Measurements from ENCODE around the gene KIF4A.

Gene KIF4A

DNA sequence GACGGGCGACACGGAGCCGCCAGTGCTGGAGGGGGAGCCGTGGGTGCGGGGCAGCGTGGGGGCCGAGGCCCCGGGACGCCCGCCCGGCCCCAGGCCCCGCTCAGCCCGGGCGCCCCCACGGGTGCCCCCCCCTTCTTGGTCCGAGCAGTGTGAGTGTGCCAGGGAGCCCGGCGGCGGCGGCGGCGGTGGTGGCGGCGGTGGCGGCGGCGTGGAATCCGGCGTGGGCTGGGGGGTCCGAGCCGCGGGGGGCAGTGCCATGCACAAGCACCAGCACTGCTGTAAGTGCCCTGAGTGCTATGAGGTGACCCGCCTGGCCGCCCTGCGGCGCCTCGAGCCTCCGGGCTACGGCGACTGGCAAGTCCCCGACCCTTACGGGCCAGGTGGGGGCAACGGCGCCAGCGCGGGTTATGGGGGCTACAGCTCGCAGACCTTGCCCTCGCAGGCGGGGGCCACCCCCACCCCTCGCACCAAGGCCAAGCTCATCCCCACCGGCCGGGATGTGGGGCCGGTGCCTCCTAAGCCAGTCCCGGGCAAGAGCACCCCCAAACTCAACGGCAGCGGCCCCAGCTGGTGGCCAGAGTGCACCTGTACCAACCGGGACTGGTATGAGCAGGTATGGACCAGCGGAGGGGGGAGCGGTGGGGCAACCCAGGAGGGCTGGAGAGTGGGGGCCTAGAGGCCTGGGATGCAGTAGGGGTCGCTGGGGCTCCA, 155.2 kb downstream of the KIF4A start:
- DNase-seq, result no peak

DNA sequence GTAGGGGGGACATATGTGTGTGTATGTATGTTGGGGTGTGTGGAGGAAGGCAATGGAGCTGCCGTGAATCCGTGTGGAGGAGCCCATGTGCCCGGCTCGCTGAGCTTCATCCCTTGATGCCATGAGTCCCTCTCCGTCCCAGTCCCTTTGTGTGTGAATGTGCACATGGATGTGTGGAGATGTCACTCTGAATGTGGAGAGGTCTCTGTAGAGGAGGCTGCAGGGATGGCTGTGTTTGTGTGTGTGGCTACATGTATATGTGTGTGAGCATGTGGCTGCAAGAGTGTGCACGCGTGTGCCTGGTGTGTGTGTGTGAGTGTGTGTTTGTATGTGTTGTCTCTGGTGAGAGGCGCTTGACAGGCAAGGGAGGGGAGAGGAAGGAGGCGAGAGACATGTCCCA, 156.0 kb downstream of the KIF4A start:
- DNase-seq, result no peak

DNA sequence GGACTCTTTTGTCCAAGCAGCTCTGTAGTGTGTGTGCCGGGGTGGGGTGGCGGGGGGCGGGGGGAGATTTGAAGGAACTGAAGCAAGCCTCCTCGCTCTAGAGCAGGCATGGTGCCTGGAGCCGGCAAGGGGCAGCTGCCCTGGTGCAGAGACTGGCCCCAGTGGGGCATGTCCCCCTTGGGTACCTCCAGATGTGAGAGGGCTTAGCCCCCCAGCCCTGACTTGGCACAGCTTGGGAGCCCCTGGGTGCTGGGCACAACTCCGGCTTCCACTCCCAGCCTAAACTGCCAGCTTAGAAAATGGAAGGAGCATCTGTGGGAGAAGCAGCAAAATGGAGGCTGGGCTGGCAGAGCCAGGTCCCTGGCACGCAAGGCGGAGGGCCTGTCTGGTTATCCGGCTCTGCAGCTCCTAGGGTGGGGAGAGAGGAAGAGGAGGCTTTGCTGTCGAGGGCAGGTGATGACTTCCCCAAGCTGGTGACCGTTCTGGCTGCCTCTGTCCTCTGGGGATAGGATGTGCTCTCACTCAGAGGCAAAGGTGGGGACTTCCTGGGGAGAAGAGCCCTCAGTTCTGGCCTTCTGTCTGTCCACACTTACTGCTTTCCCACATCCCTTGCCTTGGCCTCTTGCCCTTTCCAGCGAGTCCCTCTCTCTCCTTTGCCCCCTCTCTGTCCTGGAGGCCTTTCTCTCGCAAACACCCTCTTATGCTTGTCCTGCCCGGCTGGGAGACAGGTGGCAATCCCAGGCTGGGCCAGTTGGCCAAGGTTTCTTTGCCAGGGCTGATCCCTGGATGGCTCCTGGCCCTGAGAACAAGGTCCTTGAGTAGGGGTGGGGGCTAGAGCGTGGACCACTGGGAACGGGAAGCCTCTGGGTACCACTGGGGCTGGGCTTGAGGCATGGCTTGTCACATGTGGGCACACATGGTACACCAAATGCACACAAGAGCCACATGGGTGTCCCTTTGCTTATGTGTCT, 156.8 kb downstream of the KIF4A start:
- no peak for DNase-seq

DNA sequence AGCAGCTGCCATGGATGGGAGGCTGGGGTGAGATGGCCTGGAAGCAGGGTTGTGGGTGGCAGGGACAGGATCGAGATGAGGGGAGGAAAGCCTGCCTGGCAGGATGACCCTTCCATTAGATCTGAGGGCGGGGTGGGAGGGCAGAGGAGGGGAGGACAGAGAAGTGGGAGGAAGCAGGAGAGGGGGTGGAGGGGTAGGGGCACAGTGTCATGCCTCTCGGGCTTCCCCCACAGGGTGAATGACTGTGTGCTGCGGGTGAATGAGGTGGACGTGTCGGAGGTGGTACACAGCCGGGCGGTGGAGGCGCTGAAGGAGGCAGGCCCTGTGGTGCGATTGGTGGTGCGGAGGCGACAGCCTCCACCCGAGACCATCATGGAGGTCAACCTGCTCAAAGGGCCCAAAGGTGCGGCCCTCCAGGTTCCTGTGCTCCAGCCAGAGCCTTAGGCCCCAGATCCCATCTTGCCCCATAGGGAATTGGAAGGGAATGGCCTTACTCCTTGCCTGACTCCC, 159.6 kb downstream of the KIF4A start:
- DNase-seq, result no peak

DNA sequence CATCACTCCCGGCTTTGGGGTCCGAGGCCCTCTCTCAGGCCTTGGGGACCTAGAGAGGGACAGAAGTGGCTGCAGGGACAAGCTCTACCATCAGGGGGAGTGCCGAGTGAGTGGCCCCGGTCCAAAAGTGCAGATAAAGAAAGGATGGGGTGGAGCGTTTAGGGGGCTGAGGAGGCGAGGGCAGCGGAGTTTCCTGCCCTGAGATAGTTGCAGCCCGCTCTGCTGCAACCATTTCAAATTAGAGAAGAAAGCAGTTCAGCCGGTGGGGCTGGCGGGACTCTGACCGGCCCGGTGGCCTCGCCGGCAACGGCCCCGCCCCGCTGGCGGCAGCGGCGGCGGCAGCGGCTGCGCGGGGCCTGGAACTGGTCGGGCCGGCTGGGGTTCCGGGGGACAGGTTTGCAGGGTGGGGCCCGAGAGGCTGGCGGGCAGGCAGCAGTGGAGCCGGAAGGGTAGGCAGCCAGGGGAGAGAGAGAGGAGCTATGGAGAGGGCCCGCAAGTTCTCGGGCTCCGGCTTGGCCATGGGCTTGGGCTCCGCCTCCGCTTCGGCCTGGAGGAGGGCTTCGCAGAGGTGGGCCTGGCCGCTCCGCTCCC, 162.3 kb downstream of the KIF4A start:
- peak; percentile 64 for DNase-seq

DNA sequence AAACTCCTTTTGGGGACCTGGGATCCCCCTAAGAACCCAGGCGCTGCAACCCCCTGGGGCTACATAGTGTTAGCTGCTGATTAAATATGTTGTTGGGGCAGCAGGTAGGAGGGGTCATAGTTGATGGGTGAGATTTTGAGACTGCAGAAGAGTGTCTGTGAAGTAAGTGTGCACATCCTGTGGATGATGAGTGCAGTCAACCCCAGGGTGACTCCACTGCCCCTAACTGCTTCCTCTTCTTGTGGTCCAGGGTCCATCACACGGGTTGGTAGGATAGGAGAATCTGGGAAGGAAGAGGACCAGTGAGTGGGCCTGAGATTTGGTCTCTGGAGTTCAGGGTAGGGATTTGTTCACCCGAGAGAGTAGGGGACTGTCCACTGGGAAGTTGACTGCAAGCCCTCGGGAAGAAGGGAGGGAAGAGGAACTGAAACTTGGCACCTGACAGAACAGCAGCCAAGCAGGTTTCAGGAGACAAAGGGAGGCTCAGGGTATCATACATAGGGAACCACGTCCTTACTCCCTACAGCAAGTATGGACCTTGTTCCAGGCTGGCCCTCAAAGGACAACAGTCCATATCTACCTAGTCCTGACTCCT, 163.2 kb downstream of the KIF4A start:
- DNase-seq, result no peak

DNA sequence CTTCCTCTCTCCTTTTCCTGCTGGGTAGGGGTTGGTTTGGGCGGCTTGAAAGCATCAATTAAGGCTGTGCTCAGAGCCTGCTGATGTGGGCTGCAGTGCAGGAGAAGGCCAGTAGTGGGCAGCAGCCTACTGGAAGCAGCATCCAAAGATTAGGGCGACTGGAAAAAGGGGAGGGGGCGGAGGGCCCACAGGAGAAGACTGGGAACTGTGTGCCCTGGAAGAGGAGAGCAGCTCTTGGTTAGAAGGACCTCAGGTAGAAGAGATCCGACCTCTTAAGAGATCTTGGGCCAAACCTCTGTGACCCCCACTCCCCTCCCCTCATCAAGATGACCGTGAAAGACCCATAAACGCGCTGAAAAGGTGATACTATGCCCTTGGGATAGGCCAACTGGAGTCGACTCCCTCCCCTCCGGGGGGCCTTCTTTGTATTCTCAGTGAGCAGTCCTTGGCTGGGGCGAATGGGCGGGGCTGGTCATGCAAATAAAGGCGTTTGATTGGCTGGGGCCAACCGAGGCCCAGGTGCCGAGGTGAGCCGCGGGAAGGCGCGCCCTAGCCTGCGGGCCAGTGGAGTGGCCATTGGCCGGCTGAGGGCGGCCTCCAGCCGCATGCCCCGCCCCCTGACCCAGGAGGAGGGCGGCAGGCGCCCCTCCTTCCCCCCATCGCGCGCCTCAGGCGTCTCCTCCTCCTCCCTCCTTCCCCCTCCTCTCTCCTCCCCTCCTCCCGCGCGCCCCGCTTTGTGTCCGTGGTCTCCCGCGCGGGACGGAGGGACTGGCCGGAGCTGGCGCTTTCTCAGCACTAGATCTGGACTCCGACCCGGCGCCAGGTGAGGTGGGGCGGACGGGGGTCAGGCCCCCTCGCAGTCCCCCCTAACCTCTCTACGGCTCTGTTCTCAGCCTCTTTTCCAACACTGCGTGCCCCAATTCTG, 164.8 kb downstream of the KIF4A start:
- peak; percentile 85 for DNase-seq

DNA sequence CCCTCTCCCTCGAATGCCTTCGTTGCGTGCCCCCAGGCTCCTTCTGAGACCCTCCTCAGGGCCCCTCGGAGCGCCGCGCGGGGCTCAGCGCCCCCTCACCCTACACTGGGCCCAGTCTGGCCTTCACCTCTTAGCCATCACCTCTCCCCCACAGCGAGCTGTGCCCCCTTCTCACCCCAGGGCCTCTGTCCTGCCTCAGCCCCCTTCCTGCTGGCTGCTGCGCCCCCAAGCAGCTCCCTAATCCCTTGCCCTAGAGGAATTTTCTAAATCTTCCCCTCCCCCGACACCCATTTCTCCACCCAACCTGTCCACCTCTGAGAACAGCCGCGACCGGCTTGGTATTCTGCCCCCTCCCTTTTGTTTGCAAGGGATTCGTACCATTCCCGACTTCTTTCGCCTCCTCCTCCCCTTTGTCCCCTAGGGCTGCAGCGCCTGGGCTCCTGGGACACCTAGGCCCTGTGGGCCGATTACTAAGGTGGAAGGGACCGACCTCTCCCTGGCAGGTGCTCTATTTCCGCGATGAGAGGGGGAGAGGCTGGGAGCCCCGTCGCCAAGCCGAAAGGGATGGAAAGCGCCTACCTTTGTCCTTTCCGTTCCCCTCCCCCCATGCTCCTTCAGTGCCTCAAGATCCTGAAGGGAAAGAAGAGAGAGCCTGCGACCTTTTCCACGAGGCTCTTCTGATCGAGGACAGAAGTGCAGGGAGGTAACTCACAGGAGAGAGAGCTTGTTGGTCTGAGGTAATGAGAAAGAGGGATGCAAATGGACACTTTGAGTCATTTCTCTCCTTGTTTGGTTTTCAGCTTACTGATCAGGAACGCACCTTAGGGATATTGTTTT, 165.7 kb downstream of the KIF4A start:
- no peak for DNase-seq

DNA sequence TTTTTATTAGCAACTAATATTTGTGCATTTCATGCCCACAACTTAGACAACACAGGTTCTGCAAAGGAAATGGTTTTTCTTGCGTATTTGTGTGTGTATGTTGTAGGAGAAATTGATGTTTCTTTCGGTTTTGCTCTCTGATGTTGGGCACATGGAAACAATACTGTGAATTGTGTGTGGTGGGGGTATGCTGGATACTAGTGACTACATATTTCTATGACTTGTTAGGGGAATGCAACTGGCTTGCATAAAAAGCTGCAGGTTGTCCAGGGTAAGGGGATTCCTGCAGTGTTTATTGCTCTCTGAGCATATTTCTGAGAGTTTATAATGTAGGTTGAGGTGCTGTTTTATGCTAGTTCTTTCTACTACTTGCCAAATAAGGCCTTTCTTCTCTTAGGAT, 166.4 kb downstream of the KIF4A start:
- DNase-seq, result no peak

DNA sequence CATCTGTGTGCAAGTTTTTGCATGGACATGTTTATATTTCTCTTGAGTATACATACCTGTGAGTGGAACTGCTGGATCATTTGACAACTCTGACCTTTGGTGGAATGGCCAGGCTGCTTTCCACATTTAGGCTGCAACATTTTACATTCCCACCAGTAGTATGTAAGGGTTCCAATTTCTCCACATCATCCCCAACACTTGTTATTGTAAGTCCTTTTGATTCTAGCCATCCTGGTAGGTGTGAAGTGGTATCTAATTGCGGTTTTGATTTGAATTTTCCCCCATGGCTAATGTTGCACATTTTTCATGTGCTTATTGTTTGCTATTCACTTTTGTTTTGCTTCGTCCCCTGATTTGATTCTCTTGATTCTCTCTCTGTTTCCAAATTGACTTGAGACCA, 171.1 kb downstream of the KIF4A start:
- DNase-seq, result no peak

DNA sequence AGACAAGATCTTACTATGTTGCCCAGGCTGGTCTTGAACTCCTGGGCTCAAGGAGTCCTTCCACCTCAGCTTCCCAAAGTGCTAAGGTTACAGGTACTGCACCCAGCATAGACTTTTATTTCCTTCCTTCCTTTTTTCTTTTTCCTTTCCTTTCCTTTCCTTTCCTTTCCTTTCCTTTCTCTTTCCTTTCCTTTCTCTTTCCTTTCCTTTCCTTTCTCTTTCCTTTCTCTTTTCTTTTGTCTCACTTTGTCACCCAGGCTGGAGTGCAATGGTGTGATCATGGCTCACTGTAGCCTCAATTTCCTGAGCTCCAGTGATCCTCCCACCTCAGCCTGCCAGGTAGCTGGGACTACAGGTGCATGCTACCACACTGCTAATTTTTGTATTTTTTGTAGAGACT, 174.1 kb downstream of the KIF4A start:
- no peak for DNase-seq

DNA sequence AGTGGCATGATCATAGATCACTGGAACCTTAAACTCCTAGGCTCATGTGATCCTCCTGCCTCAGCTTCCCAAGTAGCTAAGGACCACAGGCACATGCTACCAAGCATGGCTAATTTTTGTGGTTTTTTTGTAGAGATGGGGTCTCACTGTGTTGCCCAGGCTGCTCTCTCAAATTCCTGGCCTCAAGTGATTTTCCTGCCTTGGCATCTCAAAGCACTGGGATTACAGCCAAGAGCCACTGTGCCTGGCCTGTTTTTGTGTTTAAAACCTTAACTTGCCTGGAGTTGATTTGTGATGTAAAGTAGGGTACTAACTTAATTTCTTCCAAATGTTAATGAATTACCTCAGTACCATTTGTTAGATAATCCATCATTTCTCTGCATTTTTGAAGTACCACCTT, 177.1 kb downstream of the KIF4A start:
- DNase-seq, result no peak

DNA sequence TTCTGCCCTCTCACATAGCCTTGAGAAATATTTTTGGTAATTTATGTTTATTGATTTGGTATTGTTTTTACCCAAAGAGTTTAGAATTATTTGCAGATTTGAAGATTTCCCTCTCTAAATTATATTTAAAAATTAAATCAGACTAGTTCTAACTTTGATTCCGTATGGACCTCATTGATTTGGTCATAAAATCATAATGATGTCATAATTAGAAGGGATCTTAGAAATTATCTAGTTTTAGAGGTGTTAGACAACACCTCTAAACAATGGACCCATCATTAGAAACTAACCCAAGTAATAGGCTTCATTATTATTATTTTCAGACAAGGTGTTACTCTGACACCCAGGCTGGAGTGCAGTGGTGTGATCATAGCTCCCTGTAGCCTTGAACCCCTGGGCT, 178.8 kb downstream of the KIF4A start:
- no peak for DNase-seq
